HCEC 1CT (cell line): Measurements from ENCODE around the gene SLC38A8.
A peak's percentile ranks its signal among the peaks of the same experiment; 100 is the strongest.

Experiments used
- DNase-seq: peaks from one replicate; pipeline ENCODE4 v3.0.0-alpha.2; 2017

SLC38A8 gene

DNA sequence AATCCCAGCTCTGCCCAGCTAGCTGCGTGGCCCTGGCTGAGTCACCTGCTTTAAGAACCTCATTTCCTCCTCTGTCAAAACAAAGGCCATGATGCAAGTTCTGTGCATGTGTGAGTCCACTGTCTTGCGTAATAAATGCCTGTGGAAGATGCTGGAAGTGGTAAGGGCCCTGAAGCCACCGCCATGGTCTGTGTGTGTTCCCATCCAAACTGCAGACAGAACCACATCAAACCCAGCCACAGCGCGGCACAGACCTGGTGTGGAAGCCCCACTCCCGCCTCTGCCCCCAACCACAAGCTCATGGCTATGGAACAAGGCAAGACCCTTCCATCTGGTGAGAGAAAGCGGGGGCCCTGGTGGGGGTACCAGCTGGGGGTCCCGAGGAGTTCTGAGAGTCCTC lies 48.5 kb downstream of the SLC38A8 start:
- DNase-seq = peak; percentile 91

DNA sequence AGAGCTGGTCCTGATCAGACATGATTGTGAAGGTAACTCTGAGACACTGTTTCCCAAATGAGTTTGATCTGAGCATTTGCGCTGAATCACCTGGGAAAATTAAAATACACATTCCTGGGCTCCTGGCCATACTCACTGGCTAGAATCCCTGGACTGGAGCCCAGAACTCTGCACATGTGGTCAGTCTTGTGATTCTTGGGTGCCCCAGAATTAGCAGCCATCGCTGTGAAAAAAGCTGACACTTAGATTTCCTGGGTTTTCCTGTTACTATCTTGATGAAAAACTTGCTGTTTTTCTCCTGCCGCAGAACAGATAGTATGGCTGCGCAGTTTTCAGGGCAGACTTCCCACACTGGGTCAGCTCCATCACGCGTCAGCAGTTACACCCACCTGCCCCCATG lies 50.0 kb downstream of the SLC38A8 start:
- peak; percentile 44 for DNase-seq

DNA sequence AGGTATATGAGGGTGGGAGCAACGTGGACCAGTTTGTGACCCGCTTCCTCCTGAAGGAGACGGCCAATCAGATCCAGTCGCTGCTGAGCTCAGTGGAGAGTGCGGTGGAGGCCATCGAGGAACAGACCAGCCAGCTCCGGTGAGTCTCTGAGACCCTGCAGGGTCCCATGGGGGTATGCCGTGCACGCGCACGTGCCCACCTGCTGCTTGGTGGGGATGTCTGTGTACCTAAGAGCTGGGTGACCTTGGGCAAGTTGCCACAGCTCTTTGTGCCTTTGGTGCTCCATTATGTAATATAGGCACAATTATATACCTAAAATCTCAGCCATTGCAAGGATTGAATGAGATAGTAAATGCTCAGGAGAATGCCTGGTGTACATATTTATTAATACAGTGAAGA lies 52.1 kb downstream of the SLC38A8 start:
- no peak for DNase-seq

DNA sequence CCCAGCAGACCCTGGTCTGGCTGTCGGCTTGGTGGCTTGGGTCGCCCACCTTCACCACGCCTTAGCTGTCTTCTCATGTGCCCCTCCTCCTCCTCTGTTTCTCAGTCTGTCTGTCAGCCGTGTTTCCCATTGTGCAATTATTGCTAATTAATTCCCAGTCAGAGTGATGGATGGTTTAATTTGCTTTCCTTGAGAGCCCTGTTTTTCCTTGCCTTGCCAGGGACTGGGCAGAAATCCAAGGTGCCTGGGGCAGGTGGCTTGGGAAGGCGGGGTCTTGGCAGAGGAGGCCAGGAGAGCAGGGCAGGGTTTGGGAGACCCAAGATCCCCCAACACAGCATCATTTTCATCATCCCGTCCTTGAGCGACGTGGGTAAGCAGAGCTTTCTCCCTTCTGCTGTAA lies 53.3 kb downstream of the SLC38A8 start:
- DNase-seq = no peak

DNA sequence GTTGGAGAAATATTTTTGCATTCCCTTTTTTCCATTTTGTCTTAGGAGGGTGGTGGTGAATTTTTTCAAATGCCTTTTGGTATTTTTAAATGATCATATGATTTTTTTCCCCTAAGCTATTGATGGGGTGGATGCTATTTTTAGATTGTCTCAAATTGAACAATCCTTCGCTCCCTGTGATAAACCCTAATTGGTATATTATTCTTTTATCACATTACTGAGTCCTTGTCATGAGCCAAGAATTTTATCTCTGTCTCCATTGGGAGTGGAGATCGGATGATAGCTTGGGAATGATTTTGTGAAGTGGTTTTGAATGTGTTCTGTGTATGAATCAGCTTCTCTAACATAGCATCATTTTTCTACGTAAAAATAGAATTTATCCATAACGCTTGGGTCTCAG lies 59.1 kb downstream of the SLC38A8 start:
- no peak for DNase-seq

DNA sequence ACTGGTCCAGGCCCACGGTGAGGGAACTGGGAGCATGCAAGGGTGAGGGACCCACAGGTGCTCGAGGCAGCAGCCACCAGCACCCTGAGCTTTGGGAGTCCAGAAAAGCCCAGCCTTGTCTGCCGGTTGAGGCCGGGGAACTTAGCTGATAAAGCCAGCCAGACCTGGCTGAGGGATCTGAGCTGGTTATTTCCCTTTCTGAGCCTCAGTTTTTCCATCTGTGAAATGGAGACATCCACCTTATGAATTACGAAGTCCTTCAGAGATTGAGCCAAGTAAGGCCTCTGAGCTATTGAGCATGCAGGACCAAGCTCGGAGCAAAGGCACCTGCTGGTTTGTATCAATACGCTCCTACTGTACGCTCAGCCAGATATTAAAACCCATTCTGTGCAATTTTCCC lies 60.8 kb downstream of the SLC38A8 start:
- no peak for DNase-seq

DNA sequence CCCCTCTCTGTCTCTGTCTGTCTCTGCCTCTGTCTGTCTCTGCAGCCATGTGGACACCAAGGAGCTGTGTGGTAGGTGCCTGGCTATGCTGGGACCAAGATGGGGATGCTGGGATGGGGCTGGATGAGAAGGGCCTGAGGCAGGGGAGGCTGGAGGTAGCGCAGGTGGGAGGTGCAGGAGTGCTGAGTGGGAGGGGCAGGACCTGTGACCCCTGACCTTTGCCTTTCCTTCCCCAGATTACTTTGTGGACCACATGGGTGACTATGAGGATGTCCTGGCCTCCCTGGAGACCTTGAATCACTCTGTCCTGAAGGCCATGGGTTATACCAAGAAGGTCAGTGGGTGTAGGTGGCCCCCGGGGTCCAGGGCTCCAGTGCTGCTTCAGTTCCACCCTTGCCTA lies 61.8 kb downstream of the SLC38A8 start:
- DNase-seq = no peak

DNA sequence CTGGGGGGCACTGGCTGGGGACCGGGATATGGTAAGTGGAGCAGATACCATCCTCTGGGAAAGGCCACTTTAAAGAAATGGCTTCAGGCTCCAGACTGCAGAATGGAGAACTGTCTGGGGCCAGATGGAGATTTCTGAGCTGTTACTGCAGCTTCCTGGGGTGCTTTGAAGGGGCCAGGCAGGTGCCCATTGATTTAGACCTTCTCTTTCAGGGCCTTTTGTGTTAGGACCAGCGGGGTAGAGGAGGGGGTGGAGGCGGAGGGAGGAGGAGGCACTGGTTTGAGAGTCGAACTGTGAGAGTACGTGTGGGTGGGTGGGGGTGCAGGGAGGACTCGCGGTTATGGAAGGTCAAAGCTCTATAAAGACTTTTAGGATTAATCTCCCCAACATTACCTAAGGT lies 63.2 kb downstream of the SLC38A8 start:
- no peak for DNase-seq

DNA sequence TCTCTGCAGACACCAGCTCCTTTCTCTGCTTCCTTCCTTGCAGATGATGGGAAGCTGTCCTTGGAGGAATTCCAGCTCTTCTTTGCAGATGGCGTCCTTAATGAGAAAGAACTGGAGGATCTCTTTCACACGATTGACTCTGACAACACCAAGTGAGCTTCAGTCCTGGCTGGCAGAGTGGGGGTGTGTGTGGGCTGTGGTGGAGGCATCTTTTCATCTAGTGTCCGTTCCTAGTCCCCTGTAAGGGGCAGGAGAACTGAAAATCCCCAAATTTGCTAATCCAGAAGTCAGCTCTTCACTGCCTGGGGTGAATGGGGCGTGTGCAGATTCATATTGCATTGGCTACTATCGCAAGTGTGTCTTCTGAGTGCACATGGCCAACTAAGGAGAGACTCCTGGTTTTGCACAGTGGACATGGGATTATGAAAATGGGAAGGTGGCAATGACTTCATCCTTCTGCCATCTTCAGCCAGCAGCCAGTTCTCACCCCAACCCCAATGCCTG lies 64.1 kb downstream of the SLC38A8 start:
- no peak for DNase-seq

DNA sequence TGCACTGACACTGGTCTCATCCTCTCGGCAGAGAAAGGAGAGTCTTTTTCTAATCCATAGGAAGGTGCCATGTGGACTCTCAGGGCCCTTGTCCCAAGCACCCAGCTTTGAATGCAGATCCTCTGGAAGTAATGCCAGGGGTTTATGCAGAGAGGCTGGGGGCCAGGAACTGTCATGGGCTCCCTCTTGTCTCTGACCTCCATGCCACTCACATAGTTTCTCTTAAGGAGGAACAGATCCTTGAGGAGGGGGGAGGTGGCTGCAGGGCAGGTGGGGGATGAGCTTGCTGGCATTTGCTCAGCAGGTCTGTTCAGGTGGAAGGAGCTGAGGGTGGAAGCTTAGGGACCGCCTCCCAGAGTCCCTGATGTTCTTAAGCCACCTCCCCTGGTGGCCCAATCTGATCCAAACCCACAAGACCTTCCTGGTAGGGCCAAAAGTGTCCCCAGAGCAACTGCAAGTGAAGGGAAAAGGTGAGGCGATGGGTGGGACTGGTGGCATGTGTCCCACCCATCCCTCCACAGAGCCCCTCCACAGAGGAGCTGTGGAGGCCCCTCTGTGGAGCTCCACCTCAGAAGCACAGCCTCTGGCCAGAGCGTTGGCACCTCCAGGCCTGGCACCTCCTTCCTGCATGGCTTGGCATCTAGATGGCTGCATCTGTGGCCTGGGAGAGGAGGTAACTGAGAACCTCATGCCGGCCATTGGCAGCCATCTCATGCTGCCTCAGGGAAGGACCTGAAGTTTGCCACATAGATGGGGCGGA lies 65.4 kb downstream of the SLC38A8 start:
- DNase-seq = no peak

DNA sequence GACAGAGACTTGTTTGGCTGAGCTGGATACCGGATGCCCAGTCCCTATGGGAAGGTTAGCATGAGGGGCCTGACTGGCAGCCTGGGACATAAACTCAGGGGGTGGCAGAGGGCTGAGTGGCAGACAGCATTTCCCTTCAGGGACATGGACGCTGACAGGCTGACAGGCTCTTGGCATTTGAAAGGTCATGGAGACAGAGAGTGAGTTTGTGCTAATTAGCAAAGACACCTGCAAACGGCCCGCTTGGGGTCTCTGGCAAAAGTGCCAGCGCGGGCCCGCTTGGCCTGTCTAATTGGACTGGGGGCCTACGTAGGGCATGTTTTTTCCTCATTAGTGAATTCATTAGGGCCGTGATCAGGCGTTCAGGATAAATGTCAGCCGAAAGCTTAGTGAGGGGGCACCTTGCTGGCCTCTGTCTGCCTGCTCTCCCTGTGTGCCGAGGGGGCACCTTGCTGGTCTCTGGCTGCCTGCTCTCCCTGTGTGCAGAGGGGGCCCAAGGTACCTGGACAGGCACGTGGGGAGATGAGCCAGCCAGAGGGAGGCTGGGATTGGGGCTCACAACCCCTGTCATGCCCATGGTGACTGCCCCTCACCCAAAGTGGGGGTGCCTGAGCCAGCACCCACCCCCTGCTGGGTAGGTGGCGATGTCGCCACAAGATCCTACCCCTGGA lies 66.9 kb downstream of the SLC38A8 start:
- no peak for DNase-seq

DNA sequence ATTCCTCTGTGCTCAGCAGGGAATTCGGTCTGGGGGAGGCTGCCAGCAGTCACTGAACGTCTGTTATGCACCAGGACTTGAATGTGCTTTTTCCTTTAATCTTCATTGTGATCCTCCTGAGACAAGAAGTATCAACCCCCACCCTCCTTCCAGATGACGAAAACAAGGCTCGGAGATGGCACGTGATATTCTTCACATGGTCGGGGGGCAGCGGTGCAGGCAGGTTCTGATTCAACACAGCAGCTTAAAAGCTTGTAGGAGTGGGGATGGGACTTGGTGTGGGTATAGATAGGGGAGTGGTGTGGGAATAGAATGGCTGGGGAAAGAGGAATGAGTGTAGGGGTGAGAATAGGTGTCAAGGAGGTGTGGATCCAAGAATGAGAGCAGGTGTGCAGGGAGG lies 68.1 kb downstream of the SLC38A8 start:
- no peak for DNase-seq

DNA sequence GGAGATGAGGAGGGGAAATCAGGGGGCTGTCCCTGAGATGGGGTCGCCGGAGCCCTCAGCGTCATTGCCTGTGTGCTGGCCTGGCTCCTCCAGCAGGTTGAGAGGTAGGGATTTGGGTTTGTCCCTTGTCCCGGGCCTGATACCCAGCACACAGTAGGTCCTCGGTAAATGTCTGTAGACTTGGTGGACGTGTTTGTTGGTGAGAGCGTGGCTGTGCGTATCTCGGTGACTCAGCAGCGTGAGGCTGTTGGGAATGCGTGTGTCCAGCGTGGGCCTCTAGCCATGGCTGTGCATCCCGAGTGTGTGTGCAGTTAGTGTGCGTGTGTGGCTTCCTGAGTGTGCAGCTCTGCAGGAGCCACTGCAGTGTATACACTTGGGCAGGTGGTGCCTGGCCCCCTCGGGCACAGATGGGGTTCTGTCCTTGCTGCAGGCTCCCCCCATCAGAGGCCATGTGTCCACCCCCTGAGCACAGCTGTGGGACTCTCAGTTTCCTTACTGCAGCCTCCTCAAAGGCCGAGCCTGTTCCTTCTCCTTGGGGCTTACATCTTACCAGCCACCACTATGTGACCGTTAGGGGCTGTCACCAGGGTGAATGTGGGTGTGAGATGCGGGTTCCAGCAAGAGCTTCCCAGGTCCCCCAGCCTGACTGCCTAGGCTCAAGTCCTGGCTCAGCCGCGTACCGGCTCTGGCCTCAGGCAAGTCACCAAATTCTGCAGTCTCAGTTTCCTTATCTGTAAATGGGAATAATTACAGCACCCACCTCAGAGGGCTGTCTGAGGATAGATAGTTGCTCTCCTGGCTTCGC lies 68.8 kb downstream of the SLC38A8 start:
- DNase-seq = no peak

DNA sequence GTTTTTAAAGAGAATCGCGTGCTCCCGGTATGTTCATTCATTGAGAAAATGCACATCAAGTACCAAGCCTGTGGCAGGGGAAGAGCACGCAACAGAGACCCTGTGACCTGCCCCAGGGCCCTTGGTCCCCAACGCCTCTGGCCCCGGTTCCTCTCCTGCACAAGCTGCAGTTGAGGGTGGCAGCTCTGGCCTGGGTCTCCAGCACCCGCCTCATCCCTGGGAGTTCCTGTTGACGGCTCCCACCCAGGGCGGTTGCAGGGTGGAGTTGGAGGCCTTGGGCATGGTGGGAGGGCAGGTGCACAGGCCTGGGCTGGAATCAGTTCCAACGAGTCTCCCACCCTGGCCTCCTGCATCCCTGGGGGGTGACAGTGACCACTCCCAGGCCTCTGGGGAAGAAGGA lies 69.5 kb downstream of the SLC38A8 start:
- no peak for DNase-seq

DNA sequence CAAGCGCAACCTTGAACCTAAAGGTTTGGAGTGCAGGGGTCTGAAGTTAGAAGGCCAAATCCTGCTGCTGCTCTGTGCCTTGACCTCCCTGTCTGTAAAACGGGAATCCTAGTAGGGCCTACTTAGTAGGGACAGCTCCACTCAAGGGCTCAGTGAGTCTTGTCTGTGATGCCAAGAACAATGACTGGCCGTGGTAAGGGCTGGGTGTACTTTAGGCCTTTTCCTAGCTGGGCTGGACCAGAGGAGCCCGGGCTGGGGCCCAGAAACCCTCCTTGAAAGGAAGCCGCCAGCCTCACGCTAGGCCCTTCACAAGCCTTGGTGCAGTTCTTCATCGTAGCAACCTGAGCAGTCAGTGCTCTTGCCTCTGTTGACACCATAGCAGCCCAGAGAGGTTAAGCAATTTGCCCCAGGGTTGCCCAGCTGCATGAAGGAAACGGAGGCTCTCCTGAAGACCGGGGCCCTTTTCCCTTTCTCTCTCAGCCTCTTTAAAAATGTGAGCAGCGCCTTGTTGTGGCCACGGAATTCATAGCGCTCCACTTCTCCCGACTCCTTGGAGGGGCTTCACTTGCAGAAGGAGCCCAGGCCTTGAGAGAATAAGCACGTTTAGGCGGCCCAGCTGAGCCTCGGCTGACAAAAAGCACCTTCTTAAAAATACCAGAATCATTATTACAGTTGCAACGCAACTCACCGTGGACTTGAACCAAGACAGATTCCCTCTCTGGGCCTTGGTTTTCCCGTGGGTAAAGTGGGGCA lies 70.2 kb downstream of the SLC38A8 start:
- no peak for DNase-seq

DNA sequence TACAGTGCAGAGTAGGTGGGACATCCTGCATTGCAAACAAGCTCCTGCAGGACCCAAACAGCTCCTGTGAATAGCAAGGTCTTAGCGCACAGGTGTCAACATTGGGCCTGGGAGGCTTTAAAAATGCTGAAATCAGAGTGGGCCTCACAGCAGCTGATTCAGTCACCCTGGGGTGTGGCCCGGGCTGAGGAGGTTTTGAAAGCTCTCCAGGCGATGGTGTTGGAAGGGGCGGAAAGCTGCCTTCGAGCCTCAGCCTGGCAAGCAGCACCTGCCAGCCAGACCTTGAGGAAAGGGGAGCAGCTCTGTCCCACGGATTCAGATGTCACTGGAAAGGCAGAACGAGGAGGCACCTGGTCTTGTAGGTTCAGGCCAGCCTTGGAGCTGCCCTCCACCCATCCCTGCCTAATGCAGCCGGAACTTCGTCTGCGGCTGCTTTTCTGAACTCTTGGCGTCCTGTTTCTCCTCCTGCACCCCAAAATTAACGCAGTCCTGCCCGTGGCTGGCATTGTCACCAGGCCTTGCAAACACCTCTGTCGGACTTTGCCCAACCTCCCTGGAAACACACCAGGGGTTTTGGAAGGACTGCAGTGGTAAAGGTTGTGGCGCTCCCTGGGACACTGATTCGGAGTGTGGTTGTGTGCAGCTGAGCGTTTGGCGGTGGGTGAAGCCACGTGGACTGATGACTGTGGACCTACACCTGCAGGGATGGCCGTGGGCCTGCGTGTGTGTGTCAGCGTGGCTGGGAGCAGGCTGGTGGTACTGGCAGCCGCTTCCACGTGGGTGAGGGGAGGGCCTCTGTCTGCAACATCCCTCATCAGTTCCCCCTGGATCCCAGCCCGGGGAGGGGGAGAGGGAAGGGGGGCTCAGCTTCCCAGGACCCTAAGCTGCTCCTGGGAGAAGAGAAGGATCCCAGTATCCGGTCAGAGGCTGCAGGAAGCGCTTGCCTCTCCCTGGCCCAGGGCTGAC lies 71.1 kb downstream of the SLC38A8 start:
- no peak for DNase-seq

DNA sequence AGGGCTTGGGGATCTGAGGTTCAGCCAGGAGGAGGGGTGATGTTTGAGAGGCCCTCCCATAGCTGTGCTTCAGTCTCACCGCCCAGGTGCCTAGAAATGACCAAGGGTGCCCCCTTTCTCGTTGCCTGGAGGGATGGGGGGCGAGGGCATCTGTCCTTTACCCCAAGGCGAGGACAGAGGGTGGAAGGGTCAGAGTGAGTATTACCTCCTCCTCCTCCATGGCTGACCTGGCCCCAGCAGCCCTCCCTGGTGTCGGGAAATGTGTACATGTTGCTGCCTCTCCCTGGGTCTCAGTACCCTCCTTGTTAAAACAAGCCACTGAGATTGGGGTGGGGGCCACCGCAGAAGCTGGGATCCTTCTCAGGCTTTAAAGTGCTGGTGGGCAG lies 72.2 kb downstream of the SLC38A8 start:
- no peak for DNase-seq

DNA sequence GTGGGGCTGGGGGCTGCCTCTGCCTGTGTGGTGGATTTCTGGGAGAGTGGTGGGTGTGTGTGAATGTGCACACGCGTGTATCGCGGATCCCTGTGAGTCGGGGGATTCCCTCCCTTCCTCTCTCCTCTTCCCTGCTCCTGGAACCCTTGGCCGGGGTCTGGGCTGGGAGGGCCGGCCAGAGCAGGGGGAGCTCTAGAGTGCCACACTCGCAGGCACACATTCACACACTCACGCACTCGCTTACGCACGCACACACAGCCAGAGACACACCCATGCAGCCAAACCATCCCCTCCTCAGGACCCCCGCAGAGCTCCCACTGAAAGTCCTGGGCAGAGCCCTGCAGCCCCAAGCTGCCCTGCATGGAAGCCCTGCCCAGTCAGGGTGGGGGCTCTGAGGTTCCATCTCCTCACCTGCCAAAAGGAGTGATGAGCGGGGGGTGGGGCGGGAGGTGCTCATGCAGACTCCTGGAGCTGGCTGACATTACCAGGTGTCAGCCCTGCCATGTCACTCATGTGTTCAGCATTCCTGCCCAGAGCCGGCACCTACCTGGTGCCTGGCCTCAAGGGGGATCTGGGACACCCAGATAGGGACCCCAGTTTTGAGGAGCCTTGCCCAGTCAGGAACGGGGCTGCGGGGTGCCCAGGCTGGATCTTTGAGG lies 72.7 kb downstream of the SLC38A8 start:
- DNase-seq = no peak

DNA sequence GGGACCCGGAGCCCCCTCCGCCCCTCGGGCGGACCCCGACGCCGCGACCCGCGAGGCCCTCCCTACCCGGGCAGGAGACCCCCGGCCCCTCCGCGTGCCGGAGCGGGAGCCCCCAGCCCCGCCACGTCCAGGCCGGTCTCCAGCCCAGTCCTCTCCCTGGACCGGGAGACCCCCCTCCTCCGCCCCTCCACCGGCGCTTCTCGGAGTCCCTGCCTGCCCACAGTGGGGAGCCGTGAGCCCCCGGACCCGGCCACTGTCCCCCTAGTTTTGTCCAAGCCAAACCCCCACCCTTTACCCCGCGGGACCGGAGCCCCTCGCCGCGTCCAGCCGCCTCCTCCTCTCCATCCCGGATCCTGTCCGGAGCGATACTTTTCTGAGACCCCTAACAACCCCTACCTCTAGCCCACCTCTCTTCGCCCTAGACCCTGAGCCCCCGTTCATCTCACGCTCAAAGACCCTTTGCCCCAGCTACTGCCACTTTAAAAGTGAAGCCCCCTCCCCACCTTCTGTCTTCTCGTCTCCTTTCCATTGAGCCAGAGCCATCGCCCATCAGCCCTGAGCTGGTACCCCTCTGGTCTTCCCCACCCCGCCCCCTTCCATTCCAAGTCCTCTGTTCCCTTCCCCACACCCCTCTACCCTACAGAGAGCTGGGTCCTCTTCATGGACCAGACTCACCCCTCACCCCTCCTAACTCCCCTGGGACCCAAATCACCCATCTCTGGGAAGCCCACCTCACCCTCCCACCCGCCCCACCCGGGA lies 73.5 kb downstream of the SLC38A8 start:
- DNase-seq = no peak

DNA sequence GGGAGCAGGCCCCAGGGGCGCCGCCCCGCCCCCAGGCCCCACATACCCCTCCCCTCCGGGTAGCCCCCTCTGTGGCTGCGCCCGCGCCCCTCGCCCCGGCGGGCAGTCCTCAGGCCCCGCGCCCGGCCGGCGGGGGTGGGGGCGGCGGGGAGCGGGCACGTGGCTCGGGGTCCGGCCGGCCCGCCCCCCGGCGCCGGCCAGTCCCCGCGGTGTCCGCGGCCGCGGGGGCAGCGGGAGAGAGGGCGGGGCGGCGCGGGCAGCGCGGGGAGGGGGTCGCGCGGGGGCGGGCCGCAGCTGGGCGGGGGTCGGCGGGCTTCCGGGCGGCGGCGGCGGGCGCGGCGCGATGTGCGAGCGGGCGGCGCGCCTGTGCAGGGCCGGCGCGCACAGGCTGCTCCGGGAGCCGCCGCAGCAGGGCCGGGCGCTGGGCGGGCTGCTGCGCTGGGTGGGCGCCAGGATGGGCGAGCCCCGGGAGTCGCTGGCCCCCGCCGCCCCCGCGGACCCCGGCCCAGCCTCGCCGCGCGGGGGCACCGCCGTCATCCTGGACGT lies 74.2 kb downstream of the SLC38A8 start:
- DNase-seq = no peak
